Stimulated activated CD8-positive, alpha-beta memory T cell treated with anti-CD3 and anti-CD28 coated beads, Interleukin-7, amount 100 ng/mL, for 4 hours (primary cell): Measurements from ENCODE around the gene GALNT15.

Source experiments
- DNase-seq, 2 donors: peaks; one replicate each; pipeline ENCODE4 v3.0.0-alpha.2; 2020; ENCODE audit warnings: low read depth in 2 of 2

The GALNT15 gene

GRCh38 chr3:16174389-16174788 is at the start of gene GALNT15:
Gene GALNT15 (plus strand): TSS chr3:16174680. CDS start chr3:16175152, 472 bp downstream.
- DNase-seq: no peak

GRCh38 chr3:16126634-16127033 is 47.8 kb upstream of the GALNT15 start:
- DNase-seq: no peak

GRCh38 chr3:16127249-16127648 is 47.2 kb upstream of the GALNT15 start:
- no peak for DNase-seq

GRCh38 chr3:16130066-16130465 is 44.4 kb upstream of the GALNT15 start:
- DNase-seq: no peak

GRCh38 chr3:16132190-16132589 is 42.3 kb upstream of the GALNT15 start:
- DNase-seq: no peak

GRCh38 chr3:16132928-16133327 is 41.6 kb upstream of the GALNT15 start:
- DNase-seq: no peak

GRCh38 chr3:16134173-16134928 is 40.1 kb upstream of the GALNT15 start:
- no peak for DNase-seq

- no peak for DNase-seq
Measured at GRCh38 chr3:16136055-16136454, 38.4 kb upstream of the GALNT15 start.

GRCh38 chr3:16137044-16137443 is 37.4 kb upstream of the GALNT15 start:
- no peak for DNase-seq

GRCh38 chr3:16137977-16138376 is 36.5 kb upstream of the GALNT15 start:
- DNase-seq: no peak

GRCh38 chr3:16140116-16140893 is 34.2 kb upstream of the GALNT15 start:
- DNase-seq: no peak

- DNase-seq: no peak
Measured at GRCh38 chr3:16140894-16141285, 33.6 kb upstream of the GALNT15 start.

GRCh38 chr3:16142350-16143025 is 32.0 kb upstream of the GALNT15 start:
- no peak for DNase-seq

- DNase-seq: no peak
Measured at GRCh38 chr3:16143861-16144447, 30.5 kb upstream of the GALNT15 start.

- no peak for DNase-seq
Measured at GRCh38 chr3:16145176-16145575, 29.3 kb upstream of the GALNT15 start.

- DNase-seq: no peak
Measured at GRCh38 chr3:16146015-16146730, 28.3 kb upstream of the GALNT15 start.

- no peak for DNase-seq
Measured at GRCh38 chr3:16147220-16147994, 27.1 kb upstream of the GALNT15 start.

GRCh38 chr3:16148213-16148612 is 26.3 kb upstream of the GALNT15 start:
- no peak for DNase-seq

- no peak for DNase-seq
Measured at GRCh38 chr3:16148783-16149182, 25.7 kb upstream of the GALNT15 start.

- no peak for DNase-seq
Measured at GRCh38 chr3:16150285-16150684, 24.2 kb upstream of the GALNT15 start.

GRCh38 chr3:16151109-16151508 is 23.4 kb upstream of the GALNT15 start:
- DNase-seq: no peak
